Keratinocyte (primary cell): ENCODE results near the gene DUSP8. TPM values are rescaled to one million over a fixed set of nuclear protein-coding genes. Genes with fewer than 3 reads are reported as not detected.

Experiments
- DNase-seq: peaks from one replicate; pipeline ENCODE4 v3.0.0-alpha.2; 2011; ENCODE audit warnings: low read depth, missing footprints, low spot score
- FAIRE-seq: peaks from 2 replicates; lab custom pipeline; 2011; peaks lifted over from hg19 to GRCh38; lab: Jason Lieb, UNC
- H2AFZ ChIP-seq: 2 replicates; pipeline ENCODE4 v1.6.0; 2012; ENCODE audit warnings: low read length, control low read depth, inconsistent platforms; ENCODE audit not compliant: control insufficient read depth
- H3K27ac ChIP-seq: 2 replicates; pipeline ENCODE4 v1.5.1; 2011; ENCODE audit warnings: low read length; ENCODE audit not compliant: control insufficient read depth, insufficient read depth
- H3K27me3 ChIP-seq: 3 replicates; pipeline ENCODE4 v1.6.0; 2011; ENCODE audit warnings: low read length; ENCODE audit not compliant: control insufficient read depth, insufficient read depth; ENCODE audit errors: extremely low read depth
- H3K36me3 ChIP-seq, 2 experiments: 2 replicates in 1 of 2; 3 replicates in 1 of 2; pipeline ENCODE4 v1.5.1; 2011; ENCODE audit warnings: low read length in 2 of 2, mild to moderate bottlenecking in 1 of 2; ENCODE audit not compliant: control insufficient read depth in 2 of 2, insufficient read depth in 2 of 2; ENCODE audit errors: extremely low read depth in 1 of 2
- H3K4me1 ChIP-seq: 3 replicates; pipeline ENCODE4 v1.5.1; 2011; ENCODE audit warnings: low read length; ENCODE audit not compliant: control insufficient read depth, insufficient read depth; ENCODE audit errors: extremely low read depth
- H3K4me2 ChIP-seq: 3 replicates; pipeline ENCODE4 v1.6.0; 2011; ENCODE audit warnings: low read depth, low read length; ENCODE audit not compliant: control insufficient read depth, insufficient read depth; ENCODE audit errors: extremely low read depth
- H3K4me3 ChIP-seq, 3 experiments: fragments of 200-600 bp in 1 of 3; sonication (generic) in 1 of 3; 2 replicates in 2 of 3; 3 replicates in 1 of 3; pipeline ENCODE4 v1.5.1; 2011 to 2016; ENCODE audit warnings: low read length in 3 of 3, mild to moderate bottlenecking in 3 of 3, control low read depth in 2 of 3, inconsistent platforms in 1 of 3, low read depth in 1 of 3, mixed read lengths in 1 of 3, mixed run types in 1 of 3, moderate library complexity in 1 of 3; ENCODE audit not compliant: control insufficient read depth in 2 of 3, insufficient read depth in 2 of 3; ENCODE audit errors: extremely low read depth in 1 of 3
- H3K79me2 ChIP-seq: 2 replicates; pipeline ENCODE4 v1.6.0; 2012; ENCODE audit warnings: low read length; ENCODE audit not compliant: control insufficient read depth, insufficient read depth
- H3K9ac ChIP-seq: 3 replicates; pipeline ENCODE4 v1.6.0; 2011; ENCODE audit warnings: low read length; ENCODE audit not compliant: control insufficient read depth, insufficient read depth; ENCODE audit errors: extremely low read depth
- H3K9me1 ChIP-seq: 3 replicates; pipeline ENCODE4 v1.6.0; 2011; ENCODE audit warnings: low read length; ENCODE audit not compliant: control insufficient read depth, insufficient read depth; ENCODE audit errors: extremely low read depth
- H3K9me3 ChIP-seq: 2 replicates; pipeline ENCODE4 v1.5.1; 2012; ENCODE audit warnings: low read depth, low read length; ENCODE audit not compliant: control insufficient read depth
- H4K20me1 ChIP-seq: 3 replicates; pipeline ENCODE4 v1.6.0; 2011; ENCODE audit warnings: low read length; ENCODE audit not compliant: control insufficient read depth, insufficient read depth; ENCODE audit errors: extremely low read depth
- CTCF ChIP-seq, 3 experiments: IDR thresholded peaks in 1 of 3; conservative IDR thresholded peaks in 1 of 3; optimal IDR thresholded peaks in 1 of 3; 2 replicates in 2 of 3; 3 replicates in 1 of 3; pipeline versions ENCODE3 to v1.5.1; 2011; ENCODE audit warnings: low read length in 3 of 3, mild to moderate bottlenecking in 3 of 3, moderate library complexity in 2 of 3, control low read depth in 1 of 3, inconsistent platforms in 1 of 3; ENCODE audit not compliant: insufficient read depth in 2 of 3; ENCODE audit errors: extremely low read depth in 1 of 3
- EZH2 ChIP-seq: IDR thresholded peaks from one replicate; pipeline ENCODE4 v1.6.1; 2012; ENCODE audit warnings: inconsistent platforms, mild to moderate bottlenecking, low read length, moderate library complexity
- dilution Hi-C: fragments of 300-500 bp; cut with MboI; formaldehyde crosslinking; loops from one replicate; pipeline ENCODE4 v1.7.0; 2020; ENCODE audit warnings: low sequenced_read_pairs; ENCODE audit not compliant: extremely low pct_ligation_motif_present
- polyA plus RNA-seq, 5 experiments: library from polyadenylated mRNA; depleted of rRNA in 3 of 5; stranded (reverse) in 3 of 5; stranded (forward) in 1 of 5; unstranded in 1 of 5; fragments of >200 nt; gene quantifications; 1 replicate in 1 of 5; 2 replicates in 3 of 5; 3 replicates in 1 of 5; pipeline versions ENCODE4 v1.2.1 to v1.2.3, GENCODE V29; 2011 to 2012; ENCODE audit warnings: missing spikeins in 2 of 5, low read depth in 1 of 5, low replicate concordance in 1 of 5

Gene DUSP8
- polyA plus RNA-seq, 1 donor (not counting 4 experiments of a cell fraction or from before 2014, with no cell fraction given), result 0.58 TPM

GRCh38 chr11:1518301-1518700 is 53.8 kb downstream of the DUSP8 start:
- no peaks in the 10 kb centered on the region for H3K27me3 ChIP-seq
- TF ChIP-seq EZH2, result no peak
- no peak for TF ChIP-seq CTCF (optimal IDR thresholded peaks at IDR 0.05 in 1 of 3, IDR thresholded peaks at IDR 0.05 in 1 of 3, conservative IDR thresholded peaks at IDR 0.05 in 1 of 3; ENCODE audit: extremely low read depth in 1 of 3, insufficient read depth in 2 of 3, low read length in 3 of 3)
- peaks cover 81% of the 10 kb centered on the region for H3K79me2 ChIP-seq
- dilution Hi-C loops, result no loop called here
- no peak overlapping the region for H3K9ac ChIP-seq
- no peak for FAIRE-seq
- DNase-seq, result no peak
- H2AFZ ChIP-seq, result no peak overlapping the region
- no peaks in the 10 kb centered on the region for H3K9me3 ChIP-seq
- no peak overlapping the region for H3K27ac ChIP-seq
- no peak overlapping the region for H3K4me2 ChIP-seq
- peaks cover 28% of the 10 kb centered on the region for H3K4me1 ChIP-seq
- peaks cover 6% of the 10 kb centered on the region for H3K9me1 ChIP-seq
- H4K20me1 ChIP-seq, result peaks cover 59% of the 10 kb centered on the region
- H3K36me3 ChIP-seq, result peaks cover 0 to 2% of the 10 kb centered on the region in 2 experiments
- H3K4me3 ChIP-seq, result no peak overlapping the region

GRCh38 chr11:1517117-1518005 is 54.7 kb downstream of the DUSP8 start:
- H4K20me1 ChIP-seq, result peaks cover 53% of the 10 kb centered on the region
- DNase-seq, result no peak

More at GRCh38 chr11:1517117-1518005, 54.7 kb downstream of the DUSP8 start:
- Histone ChIP-seq H3K79me2 (peaks cover 79% of the 10 kb centered on the region), H3K36me3 (peaks cover 0 to 4% of the 10 kb centered on the region in 2 experiments), H3K9ac (no peak overlapping the region), H3K9me3 (no peaks in the 10 kb centered on the region), H3K27me3 (no peaks in the 10 kb centered on the region), H3K4me1 (peaks cover 18% of the 10 kb centered on the region), H3K27ac (no peak overlapping the region), H3K4me2 (no peak overlapping the region), H3K4me3 (no peak overlapping the region), H2AFZ (no peak overlapping the region), H3K9me1 (peaks cover 3% of the 10 kb centered on the region)
- TF ChIP-seq CTCF (optimal IDR thresholded peaks at IDR 0.05 in 1 of 3, IDR thresholded peaks at IDR 0.05 in 1 of 3, conservative IDR thresholded peaks at IDR 0.05 in 1 of 3; ENCODE audit: extremely low read depth in 1 of 3, insufficient read depth in 2 of 3, low read length in 3 of 3) (no peak), EZH2 (no peak)
- dilution Hi-C loops, result no loop called here
- FAIRE-seq, result no peak
